Smooth muscle cell (in vitro differentiated cells): ENCODE data around the gene RFC2. TPM values are rescaled to one million over a fixed set of nuclear protein-coding genes. Genes with fewer than 3 reads are reported as not detected.

Experiments
- DNase-seq: peaks from one replicate; lab custom pipeline; 2025; ENCODE audit not compliant: unreplicated experiment; lab: John Stamatoyannopoulos, UW
- H2AFZ ChIP-seq: fragments of 200-600 bp; sonication (generic); 2 replicates; pipeline ENCODE4 v1.6.0; 2016; ENCODE audit warnings: antibody characterized with exemption, low read depth, mild to moderate bottlenecking
- H3F3A ChIP-seq: fragments of 200-600 bp; sonication (generic); 2 replicates; pipeline ENCODE4 v1.6.0; 2017; ENCODE audit warnings: antibody characterized with exemption, low read depth
- H3K27ac ChIP-seq: fragments of 200-600 bp; sonication (generic); 2 replicates; pipeline ENCODE4 v1.5.1; 2016; ENCODE audit warnings: low read depth, mild to moderate bottlenecking
- H3K27me3 ChIP-seq: fragments of 200-600 bp; sonication (generic); 2 replicates; pipeline ENCODE4 v1.6.1; 2016; ENCODE audit warnings: low read depth, mild to moderate bottlenecking
- H3K36me3 ChIP-seq: fragments of 200-600 bp; sonication (generic); 2 replicates; pipeline ENCODE4 v1.5.1; 2016; ENCODE audit warnings: low read depth
- H3K4me1 ChIP-seq: fragments of 200-600 bp; sonication (generic); 2 replicates; pipeline ENCODE4 v1.5.1; 2016; ENCODE audit warnings: low read depth
- H3K4me2 ChIP-seq: fragments of 200-600 bp; sonication (generic); 2 replicates; pipeline ENCODE4 v1.6.0; 2016; ENCODE audit warnings: mild to moderate bottlenecking
- H3K4me3 ChIP-seq: fragments of 200-600 bp; sonication (generic); 2 replicates; pipeline ENCODE4 v1.5.1; 2016; ENCODE audit warnings: mild to moderate bottlenecking
- H3K79me2 ChIP-seq: fragments of 200-600 bp; sonication (generic); 2 replicates; pipeline ENCODE4 v1.6.0; 2016; ENCODE audit warnings: low read depth, mild to moderate bottlenecking
- H3K9ac ChIP-seq: fragments of 200-600 bp; sonication (generic); 2 replicates; pipeline ENCODE4 v1.6.0; 2016; ENCODE audit warnings: low read depth
- H3K9me3 ChIP-seq: fragments of 200-600 bp; sonication (generic); replicated peaks from 2 replicates; pipeline ENCODE4 v1.5.1; 2016; ENCODE audit warnings: low read depth
- H4K20me1 ChIP-seq: fragments of 200-600 bp; sonication (generic); 2 replicates; pipeline ENCODE4 v1.6.0; 2016; ENCODE audit warnings: low read depth
- CTCF ChIP-seq: fragments of 200-600 bp; sonication (generic); IDR thresholded peaks from 2 replicates; pipeline ENCODE4 v1.5.1; 2017; ENCODE audit warnings: borderline replicate concordance, mild to moderate bottlenecking, antibody characterized with exemption; ENCODE audit not compliant: insufficient read depth, poor library complexity, severe bottlenecking
- WGBS: methylation state at CpG from one replicate; pipeline ENCODE4 v1.1.7; 2016; ENCODE audit warnings: low lambda C conversion rate; 5-methylcytosine and 5-hydroxymethylcytosine counted together
- polyA plus RNA-seq: library from polyadenylated mRNA; unstranded; fragments of >200 nt; fragmentation: Nextera tagmentation; extraction: Ambion mirVana; gene quantifications from 2 replicates; pipeline ENCODE4 v1.2.1, GENCODE V29; 2016
- total RNA-seq: library from RNA; depleted of rRNA; stranded (reverse); fragments of >200 nt; gene quantifications from 2 replicates; pipeline ENCODE4 v1.2.3, GENCODE V29; 2014

The RFC2 gene
- total and polyA plus RNA-seq, 2 experiments from 2014 or later: 28.9 to 29.4 TPM

GRCh38 chr7:74248156-74248555, 6.0 kb downstream of the RFC2 start:
- H2AFZ ChIP-seq: no peak overlapping the region

GRCh38 chr7:74246497-74246896, 7.7 kb downstream of the RFC2 start:
- H3K36me3 ChIP-seq: no peaks in the 10 kb centered on the region
- no peak for DNase-seq
- no peak overlapping the region for H3K4me2 ChIP-seq
- 84% methylated on average over 4 of the region's 4 CpGs for WGBS
- H3K9ac ChIP-seq: no peak overlapping the region
- H3K27ac ChIP-seq: no peak overlapping the region
- no peaks in the 10 kb centered on the region for H3K4me1 ChIP-seq
- no peaks in the 10 kb centered on the region for H3K27me3 ChIP-seq
- H3K79me2 ChIP-seq: no peaks in the 10 kb centered on the region
- no peak for TF ChIP-seq CTCF
- H4K20me1 ChIP-seq: no peaks in the 10 kb centered on the region
- no peak overlapping the region for H3K4me3 ChIP-seq
- H3F3A ChIP-seq: no peaks in the 10 kb centered on the region
- H3K9me3 ChIP-seq: no peaks in the 10 kb centered on the region
- H2AFZ ChIP-seq: no peak overlapping the region

More at GRCh38 chr7:74248156-74248555, 6.0 kb downstream of the RFC2 start:
- no peak overlapping the region for H3K9ac ChIP-seq
- no peaks in the 10 kb centered on the region for H3K9me3 ChIP-seq
- H3K4me2 ChIP-seq: no peak overlapping the region
- no peak for DNase-seq
- H3K36me3 ChIP-seq: no peaks in the 10 kb centered on the region
- peaks cover 9% of the 10 kb centered on the region for H3K79me2 ChIP-seq
- H3K27ac ChIP-seq: no peak overlapping the region
- no peaks in the 10 kb centered on the region for H3F3A ChIP-seq
- no peak overlapping the region for H3K4me3 ChIP-seq
- WGBS: 97% methylated on average over 6 of the region's 6 CpGs
- no peak for TF ChIP-seq CTCF
- H3K4me1 ChIP-seq: no peaks in the 10 kb centered on the region
- no peaks in the 10 kb centered on the region for H4K20me1 ChIP-seq
- no peaks in the 10 kb centered on the region for H3K27me3 ChIP-seq

- H3K36me3 ChIP-seq: no peaks in the 10 kb centered on the region
- H3K27ac ChIP-seq: no peak overlapping the region
- H3F3A ChIP-seq: no peaks in the 10 kb centered on the region
- no peak overlapping the region for H3K9ac ChIP-seq
- H4K20me1 ChIP-seq: no peaks in the 10 kb centered on the region
- H3K27me3 ChIP-seq: no peaks in the 10 kb centered on the region
- H3K4me3 ChIP-seq: no peak overlapping the region
- H3K4me2 ChIP-seq: no peak overlapping the region
- no peak overlapping the region for H2AFZ ChIP-seq
- TF ChIP-seq CTCF: no peak
- H3K4me1 ChIP-seq: no peaks in the 10 kb centered on the region
- 97% methylated on average over 6 of the region's 6 CpGs for WGBS
- H3K79me2 ChIP-seq: no peaks in the 10 kb centered on the region
- H3K9me3 ChIP-seq: no peaks in the 10 kb centered on the region
- DNase-seq: no peak
Observed at GRCh38 chr7:74242122-74242443, 12.1 kb downstream of the RFC2 start.

GRCh38 chr7:74240482-74240881, 13.7 kb downstream of the RFC2 start:
- no peaks in the 10 kb centered on the region for H3F3A ChIP-seq
- no peak overlapping the region for H3K27ac ChIP-seq
- H2AFZ ChIP-seq: no peak overlapping the region
- H3K4me3 ChIP-seq: no peak overlapping the region
- H3K4me2 ChIP-seq: no peak overlapping the region
- H4K20me1 ChIP-seq: no peaks in the 10 kb centered on the region
- no peaks in the 10 kb centered on the region for H3K4me1 ChIP-seq
- no peaks in the 10 kb centered on the region for H3K27me3 ChIP-seq
- H3K9me3 ChIP-seq: no peaks in the 10 kb centered on the region
- no peak overlapping the region for H3K9ac ChIP-seq
- no peak for DNase-seq
- H3K79me2 ChIP-seq: no peaks in the 10 kb centered on the region
- WGBS: 96% methylated on average over 3 of the region's 4 CpGs
- no peaks in the 10 kb centered on the region for H3K36me3 ChIP-seq
- TF ChIP-seq CTCF: no peak
